Measurements from ENCODE around the gene ENPP6.

ENPP6 gene

DNA sequence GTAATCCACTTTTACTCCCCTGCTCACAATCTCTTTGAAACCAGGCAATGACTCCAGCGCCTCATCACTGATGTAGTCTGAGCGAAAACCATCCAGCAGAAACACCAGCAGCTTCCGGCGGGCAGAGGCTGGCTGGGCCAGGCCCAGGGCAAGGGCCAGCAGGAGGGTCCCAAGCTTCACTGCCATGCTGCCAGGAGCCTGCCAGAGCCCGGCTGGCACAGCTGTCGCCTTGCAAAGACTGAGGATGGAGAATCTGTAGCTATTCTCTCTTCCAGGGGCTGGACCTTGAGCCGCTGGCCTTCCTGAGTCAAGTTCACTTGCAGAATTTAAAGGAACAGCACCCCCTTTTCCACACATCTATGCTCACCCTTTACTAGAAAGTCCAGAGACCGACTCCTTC is at the start of gene ENPP6:
Gene ENPP6, minus strand, starts transcription at position 240 of the 400 bp plus-strand sequence. Its CDS starts 54 bp downstream, at position 186.
- DNase-seq: no peak
- in situ Hi-C loops (cut with HindIII; ENCODE audit: low pct_ligation_motif_present, low pct_unique_long_range_greater_than_20kb, low sequenced_read_pairs): no loop called here

DNA sequence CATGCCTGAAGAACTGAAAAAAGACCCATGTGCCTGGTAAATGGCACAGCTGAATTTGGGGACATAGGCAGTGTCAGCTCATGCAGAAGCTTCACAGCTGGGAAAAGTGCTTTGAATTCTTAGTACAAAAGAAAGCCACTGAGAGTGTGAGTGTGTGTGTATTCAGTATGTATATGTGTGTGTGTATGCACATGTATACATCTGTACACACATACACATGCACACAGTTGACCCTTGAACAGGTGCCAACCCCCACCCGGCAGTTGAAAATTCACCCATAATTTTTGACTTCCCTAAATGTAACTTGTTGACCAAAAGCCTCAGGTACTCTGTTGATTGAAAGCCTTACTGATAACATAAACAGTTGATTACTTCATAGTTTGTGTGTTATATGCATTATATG is 49.5 kb upstream of the ENPP6 start:
- peak; percentile 1 for DNase-seq

DNA sequence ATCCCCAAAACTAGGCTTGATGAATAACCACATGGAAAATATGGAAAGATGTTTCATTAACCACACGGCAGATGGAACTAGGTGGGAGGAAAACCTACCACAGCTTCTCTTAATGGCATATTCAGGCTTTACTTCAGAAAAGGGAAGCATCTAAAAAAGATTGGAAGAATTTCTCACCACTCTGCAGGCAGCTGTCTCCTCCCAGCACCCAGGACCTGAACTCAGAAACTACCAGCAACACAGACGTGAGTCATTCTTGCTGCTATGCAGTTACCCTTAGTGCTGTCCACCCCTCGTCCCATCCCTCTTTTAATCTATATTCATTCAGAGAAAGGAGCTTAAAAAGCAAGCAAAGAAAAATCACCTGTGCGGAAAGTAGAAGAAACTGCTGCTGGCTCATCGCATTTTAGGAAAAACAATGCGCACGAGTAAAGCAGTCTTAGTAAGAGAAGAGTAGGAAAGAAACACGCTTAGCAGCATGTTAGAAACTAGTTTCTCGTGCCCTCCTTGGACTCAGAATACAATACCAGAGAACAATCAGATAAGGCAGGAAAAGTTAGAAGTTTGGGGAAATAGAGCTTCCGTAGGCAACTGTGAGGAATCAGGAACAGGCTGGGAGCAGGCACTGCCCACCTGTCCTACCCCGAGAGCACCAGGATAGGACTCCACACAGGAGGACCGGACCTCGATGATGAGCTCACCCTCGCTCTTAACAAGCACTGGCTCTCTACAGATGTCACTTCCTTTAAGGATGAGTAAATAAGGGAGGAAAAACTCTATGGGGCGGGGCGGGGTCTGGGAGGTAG is 48.1 kb upstream of the ENPP6 start:
- in situ Hi-C loops (cut with HindIII; ENCODE audit: low pct_ligation_motif_present, low pct_unique_long_range_greater_than_20kb, low sequenced_read_pairs): no loop called here
- peak; percentile 85 for DNase-seq

More for the DNA sequence above, 49.5 kb upstream of the ENPP6 start:
- in situ Hi-C loops (cut with HindIII; ENCODE audit: low pct_ligation_motif_present, low pct_unique_long_range_greater_than_20kb, low sequenced_read_pairs): no loop called here

DNA sequence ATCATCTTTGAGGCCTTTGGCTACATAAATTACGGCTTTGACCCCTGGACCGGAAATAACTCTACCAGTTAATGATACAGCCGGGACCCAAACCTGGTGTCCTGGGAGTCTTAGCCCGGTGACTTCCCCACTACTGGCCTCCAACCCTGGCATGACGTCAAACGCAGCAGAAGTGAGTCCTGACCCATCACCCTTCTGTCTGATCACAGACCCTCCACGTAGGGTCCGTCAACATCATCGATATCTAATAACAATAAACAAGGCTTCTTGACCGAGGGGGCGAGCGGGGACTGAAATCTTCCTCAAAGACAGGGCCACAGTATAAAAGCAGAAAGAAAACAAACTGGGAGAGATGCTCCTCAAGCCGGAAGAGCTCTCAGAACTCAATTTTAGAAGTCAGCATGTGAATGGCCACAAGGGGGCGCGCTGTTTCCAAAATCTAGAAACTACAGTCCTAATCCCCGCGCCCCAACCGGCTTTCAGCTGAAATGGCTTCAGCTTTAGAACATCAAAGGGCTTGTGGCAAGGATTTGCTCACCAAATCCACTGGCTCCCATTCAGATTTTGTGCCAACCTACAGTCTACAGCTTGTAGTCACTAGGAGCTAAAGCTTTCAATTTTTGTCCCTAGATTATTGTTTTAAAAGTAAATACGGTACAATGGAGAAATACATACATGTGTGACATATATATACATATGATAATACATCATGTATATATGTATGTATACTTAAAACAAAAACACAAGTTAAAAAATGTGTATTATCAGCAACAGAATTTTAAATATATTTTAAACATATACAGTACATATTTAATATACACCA is 46.4 kb upstream of the ENPP6 start:
- in situ Hi-C loops (cut with HindIII; ENCODE audit: low pct_ligation_motif_present, low pct_unique_long_range_greater_than_20kb, low sequenced_read_pairs): no loop called here

DNA sequence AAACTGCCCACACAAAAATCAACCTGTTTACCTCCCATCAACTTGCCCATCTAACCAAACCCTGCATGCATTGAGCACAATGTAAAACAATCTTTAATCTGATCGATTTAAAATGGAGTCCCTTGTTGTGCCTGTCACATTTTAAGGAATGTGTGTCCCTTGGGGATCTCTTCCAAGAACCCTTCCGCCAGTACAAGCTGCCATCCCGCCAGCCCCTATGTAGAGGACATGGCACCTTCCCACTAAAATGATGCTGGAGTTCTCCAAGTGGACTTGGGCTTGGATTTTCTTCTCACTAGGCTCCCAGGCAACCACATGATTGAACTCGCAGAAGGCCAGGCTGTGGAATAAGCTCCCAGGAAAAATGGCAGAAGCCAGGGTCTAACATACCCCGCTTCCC is 45.8 kb upstream of the ENPP6 start:
- DNase-seq: no peak
- in situ Hi-C loops (cut with HindIII; ENCODE audit: low pct_ligation_motif_present, low pct_unique_long_range_greater_than_20kb, low sequenced_read_pairs): no loop called here

More for the DNA sequence above, 46.4 kb upstream of the ENPP6 start:
- peak; percentile 88 for DNase-seq

DNA sequence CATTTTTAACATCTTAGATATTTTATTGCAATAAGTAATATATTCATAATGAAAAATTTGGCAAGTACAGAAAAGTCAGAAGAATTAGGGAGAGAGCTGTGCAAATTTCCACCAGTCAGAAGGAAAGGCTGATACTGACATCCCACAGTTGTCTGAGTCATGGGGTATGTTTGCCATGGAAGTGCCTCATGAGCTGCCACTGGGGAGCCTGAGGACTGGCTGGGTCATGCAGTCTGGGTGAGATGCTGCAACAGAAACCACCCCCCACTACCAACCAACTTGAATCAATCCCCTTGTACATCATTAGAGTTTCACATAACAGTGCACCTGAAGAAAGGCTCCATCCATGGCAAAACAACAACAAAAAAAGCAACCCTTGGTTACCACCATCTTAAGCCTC is 45.2 kb upstream of the ENPP6 start:
- in situ Hi-C loops (cut with HindIII; ENCODE audit: low pct_ligation_motif_present, low pct_unique_long_range_greater_than_20kb, low sequenced_read_pairs): no loop called here
- DNase-seq: no peak

DNA sequence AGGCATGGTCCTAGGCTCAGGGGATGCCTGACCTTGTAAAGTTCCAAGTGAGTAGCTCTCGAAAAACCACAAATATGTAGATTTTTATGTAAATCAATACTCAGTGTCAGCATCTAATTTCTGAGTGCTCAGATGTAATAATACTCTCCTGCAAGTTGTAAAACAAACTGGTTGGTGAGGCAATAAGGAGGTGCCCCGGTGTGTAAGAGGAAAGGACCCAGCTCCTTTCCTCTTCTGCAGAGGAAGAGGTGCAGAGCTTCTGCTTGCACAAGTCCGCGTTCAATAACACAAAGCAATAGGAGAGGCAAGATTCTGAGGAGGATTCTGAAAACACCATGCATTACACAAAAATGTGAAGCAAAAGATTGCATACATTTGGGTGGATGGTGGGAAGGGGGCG is 43.6 kb upstream of the ENPP6 start:
- in situ Hi-C loops (cut with HindIII; ENCODE audit: low pct_ligation_motif_present, low pct_unique_long_range_greater_than_20kb, low sequenced_read_pairs): no loop called here
- no peak for DNase-seq

DNA sequence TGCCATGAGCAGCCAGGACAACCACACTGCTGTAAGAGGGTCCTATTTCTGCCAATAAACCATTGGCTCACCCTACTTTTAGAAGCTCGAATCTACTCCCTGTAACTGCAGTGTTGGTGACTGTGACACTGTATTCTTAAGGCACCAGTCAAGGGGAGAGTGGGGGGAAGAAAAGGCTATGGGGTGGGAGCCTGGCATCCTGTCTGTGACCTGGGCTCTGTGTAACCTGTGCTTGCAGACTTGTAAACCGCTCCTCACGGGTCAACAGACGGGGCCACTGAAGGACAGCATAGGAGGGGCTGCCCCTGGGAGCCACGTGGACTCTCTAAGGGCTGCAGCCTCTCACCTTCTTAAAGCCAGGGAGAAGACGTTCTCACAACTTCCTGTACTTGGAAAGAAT is 42.2 kb upstream of the ENPP6 start:
- no peak for DNase-seq
- in situ Hi-C loops (cut with HindIII; ENCODE audit: low pct_ligation_motif_present, low pct_unique_long_range_greater_than_20kb, low sequenced_read_pairs): no loop called here

DNA sequence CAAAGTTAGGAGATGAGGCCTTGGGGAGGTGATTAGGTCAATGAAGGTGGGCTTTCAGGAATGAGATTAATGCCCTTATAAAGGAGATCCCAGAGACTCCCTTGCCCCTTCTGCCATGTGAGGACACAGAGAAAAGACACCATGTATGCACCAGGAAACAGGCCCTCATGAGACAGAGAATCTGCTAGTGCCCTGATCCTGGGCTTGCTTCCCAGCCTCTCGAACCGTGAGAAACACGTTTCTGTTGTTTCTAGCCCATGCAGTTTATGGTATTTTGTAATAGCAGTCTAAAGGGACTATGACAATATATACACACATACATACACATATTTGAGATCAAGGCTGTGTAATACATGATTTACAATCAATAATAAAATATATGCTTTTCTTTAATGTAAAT is 41.4 kb upstream of the ENPP6 start:
- in situ Hi-C loops (cut with HindIII; ENCODE audit: low pct_ligation_motif_present, low pct_unique_long_range_greater_than_20kb, low sequenced_read_pairs): no loop called here
- DNase-seq: no peak

DNA sequence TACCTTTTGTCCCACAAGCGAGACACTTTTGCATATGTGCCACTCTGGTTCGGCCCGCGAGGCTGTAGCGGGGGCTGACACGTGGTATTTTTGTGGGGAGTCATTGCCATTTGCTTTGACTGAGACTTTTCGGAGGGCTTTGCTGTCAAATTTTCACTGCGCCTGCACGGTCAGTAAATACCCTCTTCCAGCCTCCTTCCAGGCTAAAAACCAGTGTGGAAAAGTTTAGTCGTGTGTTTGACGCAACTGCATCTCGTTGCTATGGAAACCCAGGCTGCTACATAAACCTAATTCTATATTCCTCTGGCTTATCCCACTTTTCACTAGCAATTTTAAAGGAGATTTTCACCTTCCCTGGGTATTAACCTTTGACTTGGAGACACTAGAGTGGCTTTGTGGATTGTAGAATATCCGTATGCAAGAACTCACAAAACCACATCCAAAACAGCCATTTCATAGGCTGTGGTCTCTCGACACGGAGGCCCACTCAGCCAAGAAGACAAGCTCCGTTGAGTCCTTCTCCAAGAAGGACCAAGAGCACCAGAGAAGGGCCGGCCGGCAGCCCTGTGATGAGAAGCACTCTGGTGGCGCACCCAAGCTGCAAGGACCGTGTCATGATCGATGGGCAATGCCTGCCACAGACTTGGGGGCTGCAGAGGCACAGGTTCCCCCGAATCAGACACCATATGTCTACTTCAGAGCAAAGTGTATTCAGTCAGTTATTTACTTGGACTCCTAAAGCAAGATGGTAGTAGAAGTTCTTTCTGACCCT is 38.4 kb upstream of the ENPP6 start:
- in situ Hi-C loops (cut with HindIII; ENCODE audit: low pct_ligation_motif_present, low pct_unique_long_range_greater_than_20kb, low sequenced_read_pairs): no loop called here
- DNase-seq: no peak

DNA sequence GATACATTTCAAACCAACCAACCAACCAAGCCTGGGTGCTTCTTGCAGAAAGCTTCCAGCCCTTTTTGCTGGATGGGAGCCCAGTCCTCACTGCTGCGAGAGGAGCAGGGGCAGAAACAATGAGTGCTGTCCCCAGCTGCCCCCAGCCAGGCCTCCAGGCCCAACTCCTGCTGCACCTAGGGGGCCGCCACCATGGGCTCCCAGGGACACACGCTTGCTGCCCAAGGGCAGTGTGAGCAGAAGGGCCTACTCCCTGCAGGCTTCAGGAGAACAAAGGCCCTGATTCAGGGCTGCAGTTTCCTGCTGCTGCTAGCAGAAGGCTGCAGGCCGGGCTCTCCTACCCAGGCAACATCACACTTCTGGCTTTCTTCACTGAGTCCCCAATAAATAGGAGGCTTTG is 37.7 kb upstream of the ENPP6 start:
- in situ Hi-C loops (cut with HindIII; ENCODE audit: low pct_ligation_motif_present, low pct_unique_long_range_greater_than_20kb, low sequenced_read_pairs): no loop called here
- DNase-seq: no peak

DNA sequence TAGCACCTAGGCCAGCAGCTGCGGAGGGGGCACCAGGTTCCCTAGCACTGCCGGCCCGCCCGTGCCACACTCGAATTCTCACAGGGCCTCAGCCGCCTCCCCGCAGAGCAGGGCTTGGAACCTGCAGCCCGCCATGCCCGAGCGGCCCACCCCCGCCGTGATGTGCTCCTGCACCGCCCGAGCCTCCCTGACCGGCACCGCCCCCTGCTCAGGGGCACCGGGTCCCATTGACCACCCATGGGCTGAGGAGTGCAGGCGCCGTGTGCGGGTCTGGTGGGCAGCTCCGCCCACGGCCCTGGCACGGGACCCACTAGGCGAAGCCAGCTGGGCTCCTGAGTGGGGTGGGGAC is 35.4 kb upstream of the ENPP6 start:
- in situ Hi-C loops (cut with HindIII; ENCODE audit: low pct_ligation_motif_present, low pct_unique_long_range_greater_than_20kb, low sequenced_read_pairs): no loop called here
- DNase-seq: no peak

DNA sequence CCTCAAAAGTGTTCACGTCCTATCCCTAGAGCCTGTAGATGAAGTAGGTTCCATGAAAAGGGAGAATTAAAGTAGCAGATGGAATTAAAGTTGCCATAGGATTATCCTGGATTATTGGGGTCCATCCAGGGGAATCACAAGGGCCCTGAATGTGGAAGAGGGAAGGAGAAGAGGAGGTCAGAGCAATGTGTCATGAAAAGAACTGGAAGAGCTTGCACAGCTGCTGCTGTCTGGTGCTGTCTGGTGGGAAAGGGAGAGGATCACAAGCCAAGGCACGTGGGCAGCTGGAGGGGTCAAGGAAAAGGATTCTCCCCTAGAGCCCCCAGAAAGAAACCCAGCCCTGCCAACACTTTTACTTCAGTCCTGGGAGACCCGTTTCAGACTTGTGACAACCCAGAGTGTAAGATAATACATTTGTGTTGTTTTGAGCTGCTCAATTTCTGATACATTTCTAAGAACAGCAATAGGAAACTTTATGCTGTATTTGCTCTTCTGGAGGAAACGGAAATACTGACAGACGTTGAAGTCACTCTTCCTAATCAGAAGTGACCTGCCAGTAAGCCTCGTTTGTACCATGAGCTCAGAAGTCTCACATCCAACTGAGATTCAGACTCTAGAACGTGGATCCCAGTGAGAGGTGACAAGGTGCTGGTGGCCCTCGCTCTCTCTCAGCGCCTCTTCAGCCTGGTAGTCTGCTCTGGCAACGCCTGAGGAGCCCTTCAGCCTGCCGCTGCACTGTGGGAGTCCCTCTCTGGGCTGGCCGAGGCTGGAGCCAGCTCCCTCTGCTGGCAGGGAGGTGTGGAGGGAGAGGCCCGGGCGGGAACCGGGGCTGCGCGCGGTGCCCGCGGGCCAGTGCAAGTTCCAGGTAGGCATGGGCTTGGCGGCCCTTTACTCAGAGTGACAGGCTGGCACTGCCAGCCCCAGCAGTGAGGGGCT is 34.7 kb upstream of the ENPP6 start:
- in situ Hi-C loops (cut with HindIII; ENCODE audit: low pct_ligation_motif_present, low pct_unique_long_range_greater_than_20kb, low sequenced_read_pairs): no loop called here
- DNase-seq: no peak

DNA sequence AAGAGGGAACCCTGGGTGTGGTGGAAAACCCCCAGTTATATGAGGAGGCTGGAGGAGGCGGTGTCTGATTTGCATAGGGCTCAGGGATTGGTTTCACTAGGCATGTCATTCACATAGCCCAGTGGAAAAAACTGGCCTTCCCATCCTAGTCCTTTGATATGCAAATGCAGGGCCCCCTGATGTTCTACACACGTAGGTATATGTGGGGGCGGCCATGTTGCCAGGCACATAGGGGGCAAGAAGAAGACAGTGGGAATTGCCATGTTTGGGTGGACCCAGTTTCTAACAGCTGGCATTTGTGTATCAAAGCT is 34.0 kb upstream of the ENPP6 start:
- in situ Hi-C loops (cut with HindIII; ENCODE audit: low pct_ligation_motif_present, low pct_unique_long_range_greater_than_20kb, low sequenced_read_pairs): no loop called here
- DNase-seq: no peak

DNA sequence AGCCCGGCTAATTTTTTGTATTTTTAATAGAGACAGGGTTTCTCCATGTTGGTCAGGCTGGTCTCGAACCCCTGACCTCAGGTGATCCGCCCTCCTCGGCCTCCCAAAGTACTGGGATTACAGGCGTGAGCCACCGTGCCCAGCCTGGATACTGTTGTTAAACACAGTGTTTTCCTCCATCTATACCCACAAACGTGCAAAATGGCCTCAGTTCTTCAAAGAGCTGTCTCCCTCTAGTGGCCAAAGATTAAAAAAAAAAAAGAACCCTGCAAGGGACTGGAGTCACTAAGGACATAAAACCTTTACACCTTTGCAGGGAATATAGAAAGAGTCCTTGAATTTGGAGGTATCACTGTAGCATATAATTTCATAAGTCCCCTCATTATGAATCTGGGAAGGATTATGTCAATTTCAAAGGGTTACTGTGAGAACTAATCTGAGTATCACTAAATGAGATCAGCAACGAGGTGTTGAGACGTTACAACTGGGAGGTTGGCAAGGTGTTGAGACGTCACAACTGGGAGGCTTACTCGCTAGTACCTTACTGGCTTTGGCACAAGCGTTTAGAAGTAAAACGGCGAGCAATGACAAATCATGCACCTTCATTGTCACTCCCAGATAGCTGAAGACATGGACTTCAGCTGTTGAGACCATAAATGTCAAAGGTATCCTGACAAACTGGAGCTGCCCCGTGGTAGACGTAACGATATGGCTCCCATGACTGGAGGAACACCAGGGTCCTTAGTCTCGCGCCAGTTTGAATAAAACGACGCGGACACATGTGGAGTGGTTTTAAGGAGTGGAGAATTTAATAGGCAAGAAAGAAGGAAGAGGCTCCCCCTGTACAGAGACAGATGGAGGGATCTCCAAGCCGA is 33.4 kb upstream of the ENPP6 start:
- peak; percentile 57 for DNase-seq
- in situ Hi-C loops (cut with HindIII; ENCODE audit: low pct_ligation_motif_present, low pct_unique_long_range_greater_than_20kb, low sequenced_read_pairs): no loop called here

DNA sequence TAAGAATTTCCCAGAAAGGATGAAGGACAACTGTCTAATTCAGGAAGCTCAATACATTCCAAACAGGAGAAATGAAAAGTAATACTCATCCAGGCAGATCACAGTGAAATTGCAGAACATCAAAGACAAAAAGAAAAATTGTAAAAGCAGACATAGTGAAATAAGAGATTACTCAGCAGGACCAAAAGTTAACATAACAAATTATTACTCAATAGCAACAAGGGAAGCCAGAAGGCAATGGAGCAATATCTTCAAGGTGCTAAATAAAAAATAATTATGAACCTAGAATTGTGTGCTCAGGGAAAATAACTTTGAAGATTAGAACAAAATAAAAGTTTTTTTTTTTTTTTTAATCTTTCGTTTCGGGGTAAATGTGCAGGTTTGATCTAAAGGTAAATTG is 30.5 kb upstream of the ENPP6 start:
- in situ Hi-C loops (cut with HindIII; ENCODE audit: low pct_ligation_motif_present, low pct_unique_long_range_greater_than_20kb, low sequenced_read_pairs): no loop called here
- DNase-seq: no peak

DNA sequence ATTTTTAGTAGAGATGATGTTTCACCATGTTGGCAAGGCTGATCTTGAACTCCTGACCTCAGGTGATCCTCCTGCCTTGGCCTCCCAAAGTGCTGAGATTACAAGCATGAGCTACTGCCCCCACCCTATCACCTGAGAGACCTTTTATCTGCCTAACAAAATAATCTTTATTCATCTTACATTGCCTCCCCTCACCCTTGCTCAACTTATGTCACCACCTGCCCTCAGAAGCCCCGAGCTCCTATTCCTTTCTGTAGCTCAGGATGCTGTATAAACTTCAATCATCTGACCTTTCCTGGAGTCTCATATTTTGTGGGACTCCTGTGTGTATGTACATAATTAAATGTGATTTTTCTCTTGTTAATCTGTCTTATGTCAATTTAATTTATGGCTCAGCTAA is 29.7 kb upstream of the ENPP6 start:
- in situ Hi-C loops (cut with HindIII; ENCODE audit: low pct_ligation_motif_present, low pct_unique_long_range_greater_than_20kb, low sequenced_read_pairs): no loop called here

DNA sequence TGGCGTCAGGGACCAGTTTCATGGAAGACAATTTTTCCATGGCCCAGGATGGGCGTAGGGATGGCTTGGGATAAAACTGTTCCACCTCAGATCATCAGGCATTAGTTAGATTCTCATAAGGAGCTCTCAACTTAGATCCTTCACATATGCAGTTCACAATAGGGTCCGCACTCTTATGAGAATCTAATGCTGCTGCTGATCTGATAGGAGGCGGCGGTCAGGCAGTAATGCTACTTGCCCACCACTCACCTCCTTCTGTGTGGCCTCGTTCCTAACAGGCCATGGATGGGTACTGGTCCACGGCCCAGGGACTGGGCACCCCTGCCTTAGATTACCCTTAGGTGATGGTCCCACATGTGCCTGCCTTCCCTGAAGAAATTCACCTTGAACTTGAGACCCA is 28.8 kb upstream of the ENPP6 start:
- no peak for DNase-seq
- in situ Hi-C loops (cut with HindIII; ENCODE audit: low pct_ligation_motif_present, low pct_unique_long_range_greater_than_20kb, low sequenced_read_pairs): no loop called here

More for the DNA sequence above, 29.7 kb upstream of the ENPP6 start:
- no peak for DNase-seq

Data from ACHN (cell line).